OCI-LY3 (cell line): ENCODE results near the gene SHMT2.

Experiments used
- EZH2phosphoT487 ChIP-seq: fragments of 200-600 bp; shearing (Covaris generic); IDR thresholded peaks from 2 replicates; pipeline ENCODE4 v1.6.1; 2018; ENCODE audit warnings: antibody characterized with exemption, mixed run types, low read depth
- TF ChIP-seq, protein P1 (sequence below): fragments of 200-600, 300-600 bp; sonication (generic); IDR thresholded peaks from 2 replicates; pipeline ENCODE4 v1.5.1; 2014; ENCODE audit warnings: antibody characterized with exemption, low read length, low read depth

DNA sequence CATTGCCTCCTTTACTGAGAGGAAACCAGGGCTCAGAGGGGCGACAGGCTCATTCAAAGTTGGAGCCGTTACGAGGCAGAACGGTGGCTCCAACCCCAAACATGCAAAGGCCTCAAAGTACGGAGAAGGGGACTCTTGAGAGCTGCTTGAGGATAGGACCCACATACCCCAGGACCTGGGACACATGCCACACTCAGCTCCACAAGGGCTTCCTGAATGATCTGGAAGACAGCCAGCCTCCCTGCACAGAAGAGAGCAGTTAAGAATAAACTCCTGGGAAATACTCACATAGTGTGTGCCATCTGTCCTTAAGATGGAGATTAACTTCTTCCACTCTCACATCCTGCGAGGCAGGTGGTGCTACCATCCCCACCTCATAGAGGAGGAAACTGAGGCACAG lies 39.5 kb upstream of the SHMT2 start:
- TF ChIP-seq, protein P1, sequence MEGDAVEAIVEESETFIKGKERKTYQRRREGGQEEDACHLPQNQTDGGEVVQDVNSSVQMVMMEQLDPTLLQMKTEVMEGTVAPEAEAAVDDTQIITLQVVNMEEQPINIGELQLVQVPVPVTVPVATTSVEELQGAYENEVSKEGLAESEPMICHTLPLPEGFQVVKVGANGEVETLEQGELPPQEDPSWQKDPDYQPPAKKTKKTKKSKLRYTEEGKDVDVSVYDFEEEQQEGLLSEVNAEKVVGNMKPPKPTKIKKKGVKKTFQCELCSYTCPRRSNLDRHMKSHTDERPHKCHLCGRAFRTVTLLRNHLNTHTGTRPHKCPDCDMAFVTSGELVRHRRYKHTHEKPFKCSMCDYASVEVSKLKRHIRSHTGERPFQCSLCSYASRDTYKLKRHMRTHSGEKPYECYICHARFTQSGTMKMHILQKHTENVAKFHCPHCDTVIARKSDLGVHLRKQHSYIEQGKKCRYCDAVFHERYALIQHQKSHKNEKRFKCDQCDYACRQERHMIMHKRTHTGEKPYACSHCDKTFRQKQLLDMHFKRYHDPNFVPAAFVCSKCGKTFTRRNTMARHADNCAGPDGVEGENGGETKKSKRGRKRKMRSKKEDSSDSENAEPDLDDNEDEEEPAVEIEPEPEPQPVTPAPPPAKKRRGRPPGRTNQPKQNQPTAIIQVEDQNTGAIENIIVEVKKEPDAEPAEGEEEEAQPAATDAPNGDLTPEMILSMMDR: no peak
- no peak for TF ChIP-seq EZH2phosphoT487
